NCI-H510A (cell line): Measurements from ENCODE around the gene PTGES3L.
A peak's percentile ranks its signal among the peaks of the same experiment; 100 is the strongest.
"Not testable (repeated sequence)": the region's sequence is repeated elsewhere in the genome, so short reads cannot be mapped to it uniquely, and the experiment has no call there.

Experiments used
- DNase-seq: peaks from one replicate; lab custom pipeline; 2025; lab: John Stamatoyannopoulos, UW

Gene PTGES3L

GRCh38 chr17:43014020-43014648, 34.3 kb upstream of the PTGES3L start:
- DNase-seq = no peak

- DNase-seq = no peak
Observed at GRCh38 chr17:43013296-43013695, 33.4 kb upstream of the PTGES3L start.

GRCh38 chr17:43011728-43012472, 32.0 kb upstream of the PTGES3L start:
- DNase-seq = no peak

DNA sequence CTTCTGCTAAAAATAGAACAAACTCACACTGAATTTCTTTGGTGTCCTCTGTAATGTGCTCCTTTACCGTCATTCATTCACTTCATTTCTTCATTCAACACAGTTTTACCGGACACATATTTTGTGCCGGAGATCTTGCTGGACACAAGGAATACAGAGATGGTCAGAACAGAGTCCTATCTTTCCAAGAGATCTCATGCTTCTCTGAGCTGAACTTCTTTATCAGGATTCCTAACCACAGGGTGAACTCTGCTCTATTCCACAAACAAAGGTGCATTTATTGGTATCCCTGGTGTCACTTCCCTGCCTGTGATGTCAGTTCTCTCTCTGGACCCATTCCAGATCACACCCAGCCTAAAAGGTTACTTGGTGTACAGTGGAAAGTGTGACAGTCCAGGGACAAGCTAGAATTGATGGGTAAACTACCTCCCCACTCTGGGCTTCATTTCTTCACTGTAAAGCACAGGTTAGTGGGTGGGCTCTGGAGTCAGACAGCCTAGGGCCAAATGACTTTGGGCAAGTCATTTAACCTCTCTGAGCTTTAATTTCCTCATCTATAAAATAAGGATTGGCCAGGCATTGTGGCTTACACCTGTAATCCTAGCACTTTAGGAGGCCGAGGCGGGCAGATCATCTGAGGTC, 30.9 kb upstream of the PTGES3L start:
- DNase-seq = no peak

GRCh38 chr17:43006639-43007551, 27.0 kb upstream of the PTGES3L start, which contains the start of gene IFI35:
Gene IFI35 (plus strand): TSS chr17:43006784. CDS start chr17:43006948, 164 bp downstream.
- no peak for DNase-seq

DNA sequence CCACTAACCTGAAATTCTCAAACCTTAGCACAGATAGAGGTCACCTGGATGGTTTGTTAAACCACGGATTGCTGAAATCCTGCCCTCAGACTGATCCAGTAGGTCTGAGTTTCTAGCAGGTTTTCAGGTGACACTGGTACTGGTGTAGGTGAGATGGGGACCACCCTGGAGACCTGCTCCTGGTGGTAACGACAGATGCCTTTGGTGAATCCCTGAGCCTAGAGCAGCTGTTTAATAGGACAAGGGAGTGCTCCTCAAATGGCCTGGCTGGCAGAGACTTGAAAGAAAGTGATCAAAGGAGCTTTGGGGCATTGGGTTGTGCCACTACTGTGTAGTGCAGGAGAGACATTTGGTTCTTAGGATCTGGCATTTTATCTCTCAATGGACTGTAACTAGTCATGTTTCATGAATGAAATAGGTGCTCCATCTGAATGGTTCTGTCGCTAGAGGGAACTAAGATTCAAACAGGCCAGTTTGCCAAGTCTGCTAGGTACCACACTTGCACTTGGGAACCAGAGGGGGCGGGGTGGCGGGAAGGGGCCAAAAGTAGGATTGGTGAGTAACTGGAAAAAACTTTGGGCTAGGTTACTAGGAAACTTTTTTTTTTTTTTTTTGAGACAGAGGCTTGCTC, 23.8 kb upstream of the PTGES3L start:
- DNase-seq = no peak

GRCh38 chr17:43000894-43001293, 21.0 kb upstream of the PTGES3L start:
- not testable (repeated sequence) for DNase-seq

DNA sequence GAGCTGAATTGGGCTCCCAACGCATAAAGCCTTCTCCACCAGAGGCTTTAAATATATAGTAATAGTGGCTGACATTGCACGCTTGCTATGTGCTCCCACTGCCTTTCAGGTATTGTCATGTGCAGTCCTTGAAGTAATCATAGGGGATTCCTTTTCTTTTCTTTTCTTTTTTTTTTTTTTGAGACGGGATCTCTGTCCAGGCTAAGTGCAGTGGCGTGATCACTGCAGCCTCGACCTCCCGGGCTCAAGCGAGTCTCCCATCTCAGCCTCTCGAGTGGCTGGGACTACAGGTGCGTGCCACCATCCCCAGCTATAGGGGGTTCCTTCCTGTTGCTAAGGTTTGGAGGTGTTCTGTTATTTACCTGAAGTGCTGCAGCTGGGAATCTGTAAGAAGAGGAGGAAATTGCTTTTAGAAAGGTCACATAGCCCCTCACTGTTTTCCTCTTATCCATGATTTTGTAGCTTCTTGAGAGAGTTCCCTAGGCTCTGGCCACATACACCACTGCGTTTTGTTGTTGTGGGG, 19.2 kb upstream of the PTGES3L start:
- DNase-seq = no peak

DNA sequence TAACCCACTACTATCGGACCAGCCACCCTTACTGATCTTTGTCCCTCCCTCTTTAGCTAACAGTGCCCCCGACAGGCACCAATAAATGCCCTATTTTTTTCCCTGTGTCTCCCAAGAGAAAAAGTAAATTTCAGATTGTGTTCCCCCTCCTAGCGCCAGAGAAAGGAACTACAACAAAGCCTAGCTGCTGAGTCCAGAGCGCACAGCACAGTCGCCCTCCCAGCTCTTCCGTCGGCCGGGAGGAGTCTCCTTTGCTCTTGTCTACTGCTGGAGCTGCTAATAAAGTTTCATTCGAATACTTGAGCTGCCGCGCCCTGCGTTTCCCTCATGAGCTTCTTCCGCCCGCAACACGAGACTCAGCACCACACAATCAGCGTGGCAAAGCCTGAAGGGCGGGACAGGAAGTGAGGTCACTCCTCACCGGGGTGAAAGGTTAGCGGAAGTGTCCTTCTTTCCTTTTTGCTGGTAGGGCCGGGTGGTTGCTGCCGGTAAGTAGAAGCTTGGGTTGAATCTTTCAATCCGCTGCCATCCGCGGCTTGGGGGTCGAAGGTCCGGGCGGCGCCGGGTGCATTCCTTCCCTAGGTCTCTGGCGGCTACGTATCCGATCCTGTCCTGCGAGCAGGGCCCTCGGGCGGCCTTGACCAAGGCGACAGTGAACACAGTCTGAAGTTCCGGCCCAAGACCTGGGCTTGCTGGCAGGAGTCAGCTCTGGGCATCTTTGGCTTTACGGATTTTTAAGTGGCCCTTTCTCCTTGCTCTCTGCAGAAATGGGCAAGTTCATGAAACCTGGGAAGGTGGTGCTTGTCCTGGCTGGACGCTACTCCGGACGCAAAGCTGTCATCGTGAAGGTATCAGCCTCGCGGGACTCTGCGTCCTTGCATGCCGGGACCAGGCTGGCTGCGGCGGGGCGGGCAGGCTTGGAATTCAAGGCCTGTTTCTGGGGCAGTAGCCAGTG, 18.4 kb upstream of the PTGES3L start, which contains the start of gene RPL27:
Gene RPL27, plus strand, starts transcription at position 436 of the 955 bp plus-strand sequence. Its CDS starts 332 bp downstream, at position 768.
- DNase-seq = peak; percentile 98

- DNase-seq = no peak
Observed at GRCh38 chr17:42997390-42997983, 17.6 kb upstream of the PTGES3L start.

DNA sequence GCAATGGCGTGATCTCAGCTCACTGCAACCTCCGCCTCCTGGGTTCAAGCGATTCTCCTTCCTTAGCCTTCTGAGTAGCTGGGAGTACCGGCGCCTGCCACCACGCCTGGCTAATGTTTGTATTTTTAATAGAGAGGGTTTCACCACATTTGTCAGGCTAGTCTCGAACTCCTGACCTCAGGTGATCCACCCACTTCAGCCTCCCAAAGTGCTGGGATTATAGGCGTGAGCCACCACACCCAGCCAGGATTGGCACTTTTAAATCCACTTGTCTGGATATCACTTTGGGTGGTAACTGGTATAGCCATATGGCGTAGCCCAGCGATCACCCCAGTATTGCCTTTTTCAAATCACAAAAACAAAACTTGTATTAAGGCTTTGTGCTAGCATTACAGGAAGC, 14.0 kb upstream of the PTGES3L start:
- DNase-seq = not testable (repeated sequence)

- no peak for DNase-seq
Observed at GRCh38 chr17:42992872-42993271, 13.0 kb upstream of the PTGES3L start.

GRCh38 chr17:42991471-42991870, 11.6 kb upstream of the PTGES3L start:
- DNase-seq = no peak

DNA sequence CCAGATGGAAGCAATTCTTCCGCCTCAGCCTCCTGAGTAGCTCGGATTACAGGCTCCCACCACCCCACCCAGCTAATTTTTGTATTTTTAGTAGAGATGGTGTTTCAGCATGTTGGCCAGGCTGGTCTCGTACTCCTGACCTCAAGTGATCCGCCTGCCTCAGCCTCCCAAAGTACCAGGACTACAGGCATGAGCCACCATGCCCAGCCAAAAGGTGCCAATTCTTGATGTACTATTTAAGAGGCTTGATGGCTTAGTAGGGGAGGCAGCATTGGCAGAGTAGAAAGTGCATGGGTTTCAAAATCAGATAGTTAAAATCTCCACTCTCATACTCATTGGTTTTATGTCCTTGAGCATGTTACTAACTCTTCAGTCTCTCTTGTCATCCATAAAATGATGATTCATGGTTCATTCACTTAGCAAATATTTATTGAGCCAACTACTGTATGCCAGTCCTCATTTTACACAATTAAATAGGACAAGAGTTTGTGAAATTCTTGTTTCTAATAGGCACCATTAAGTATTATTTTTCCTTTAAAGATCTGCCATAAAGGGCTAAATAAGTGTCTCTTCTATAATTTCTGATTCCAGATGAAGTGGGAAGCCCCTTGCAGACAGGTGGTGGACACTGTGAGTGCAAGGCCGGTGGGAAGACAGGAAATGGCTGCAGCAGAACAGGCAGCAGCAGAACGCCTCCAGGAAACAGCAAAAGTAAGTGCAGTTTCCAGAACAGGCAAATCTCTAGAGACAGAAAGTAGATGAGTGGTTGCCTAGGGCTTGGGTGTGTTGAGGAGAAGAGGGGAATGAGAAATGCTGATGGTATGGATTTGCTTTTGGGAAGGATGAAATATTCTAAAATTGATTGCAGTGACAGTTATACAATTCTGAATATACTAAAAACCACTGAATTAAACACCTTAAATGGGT, 10.1 kb upstream of the PTGES3L start:
- DNase-seq = no peak

GRCh38 chr17:42989141-42989540, 9.3 kb upstream of the PTGES3L start:
- DNase-seq = no peak

DNA sequence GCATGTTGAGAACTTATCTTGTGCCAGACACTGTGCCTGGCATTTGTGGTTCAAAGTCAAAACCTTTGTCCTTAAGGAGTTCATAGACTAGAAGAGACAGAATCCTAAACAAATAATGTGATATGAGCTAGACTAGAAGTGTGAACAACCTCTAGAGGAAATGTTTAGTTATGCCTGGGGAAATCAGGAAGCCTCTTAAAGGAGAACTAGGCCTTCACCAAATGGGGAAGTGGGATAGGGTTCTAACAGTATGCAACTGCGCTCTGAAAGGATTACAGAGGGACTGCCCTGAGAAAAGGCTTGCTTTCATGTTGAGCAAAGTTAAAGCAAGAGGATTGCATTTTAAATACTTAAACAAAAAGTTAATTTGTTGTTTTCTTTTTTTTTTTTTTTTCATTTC, 5.3 kb upstream of the PTGES3L start:
- no peak for DNase-seq

GRCh38 chr17:42982266-42982665, 2.4 kb upstream of the PTGES3L start:
- no peak for DNase-seq

GRCh38 chr17:42980766-42981397, 1.0 kb upstream of the PTGES3L start:
- DNase-seq = peak; percentile 39
